CD4-positive, alpha-beta T cell treated with Interleukin-6 at 100 ng/mL for 8 hours (primary cell): ENCODE results near the gene CNTFR.
"Not testable (repeated sequence)": the region's sequence is repeated elsewhere in the genome, so short reads cannot be mapped to it uniquely, and the experiment has no call there.

Experiments
- DNase-seq: peaks from one replicate; pipeline ENCODE4 v3.0.0-alpha.2; 2020; ENCODE audit warnings: mixed read lengths, low spot score

The CNTFR gene

DNA sequence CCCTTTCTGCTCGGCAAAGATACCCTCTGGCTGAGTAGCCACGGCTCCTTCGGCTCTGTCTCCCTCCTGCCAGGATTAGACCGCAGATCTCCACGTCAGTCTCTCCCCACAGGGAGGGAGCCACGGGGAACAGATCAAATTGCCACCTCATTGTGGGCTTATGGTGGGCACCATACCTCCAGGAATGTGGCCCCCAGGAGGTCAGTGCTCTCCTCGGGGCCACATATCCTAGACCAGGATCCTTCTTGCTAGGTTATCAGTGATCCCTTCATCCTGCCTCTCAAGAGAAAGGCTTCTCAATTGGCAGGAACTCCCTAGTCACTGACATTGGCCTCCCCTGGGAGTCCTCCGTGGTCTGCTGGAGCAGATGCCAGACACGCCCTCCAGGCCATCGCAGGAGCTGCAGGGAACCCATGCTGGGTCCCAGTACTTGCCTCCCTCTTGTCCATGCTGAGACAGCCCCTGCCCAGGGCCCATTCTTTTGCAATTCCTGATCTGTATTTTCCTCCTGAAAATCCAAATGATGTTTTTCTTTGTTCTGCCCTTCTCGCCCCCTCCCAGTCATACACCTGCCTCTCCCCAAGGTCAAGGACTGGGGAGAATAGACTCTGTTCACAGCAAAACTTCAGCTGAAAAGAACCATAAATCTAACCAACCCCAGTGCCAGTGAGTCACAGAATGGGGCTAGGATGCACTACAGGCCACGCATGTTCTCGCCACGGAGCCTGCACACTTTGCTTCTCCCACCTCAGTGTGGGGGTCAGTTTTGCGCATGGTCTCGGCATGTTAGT, 35.1 kb downstream of the CNTFR start:
- no peak for DNase-seq

DNA sequence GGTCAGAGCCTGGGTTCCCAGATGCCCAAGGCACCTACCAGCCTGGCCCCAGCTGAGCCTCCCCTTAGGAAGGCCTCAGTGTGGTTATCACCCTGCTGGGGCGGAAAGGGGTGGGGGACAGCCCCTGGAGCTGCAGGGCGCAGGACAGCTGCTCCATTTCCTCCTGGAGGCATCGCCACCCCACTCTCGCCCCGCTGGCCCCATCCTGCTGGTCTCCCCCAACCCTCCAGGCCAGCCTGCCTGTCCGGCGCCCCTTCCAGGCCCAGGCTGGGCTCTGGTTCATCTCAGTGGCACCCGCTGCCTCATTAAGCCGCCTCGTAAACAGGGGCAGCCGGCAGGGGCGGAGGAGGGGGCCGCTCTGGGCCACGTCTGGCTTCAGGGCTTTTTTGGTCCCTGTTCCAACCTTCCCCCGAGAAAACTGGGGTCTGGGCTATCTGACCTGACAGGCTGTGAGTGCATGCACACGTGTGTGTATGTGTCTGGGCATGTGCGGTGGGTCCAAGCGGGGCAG, 36.0 kb downstream of the CNTFR start:
- DNase-seq = no peak

DNA sequence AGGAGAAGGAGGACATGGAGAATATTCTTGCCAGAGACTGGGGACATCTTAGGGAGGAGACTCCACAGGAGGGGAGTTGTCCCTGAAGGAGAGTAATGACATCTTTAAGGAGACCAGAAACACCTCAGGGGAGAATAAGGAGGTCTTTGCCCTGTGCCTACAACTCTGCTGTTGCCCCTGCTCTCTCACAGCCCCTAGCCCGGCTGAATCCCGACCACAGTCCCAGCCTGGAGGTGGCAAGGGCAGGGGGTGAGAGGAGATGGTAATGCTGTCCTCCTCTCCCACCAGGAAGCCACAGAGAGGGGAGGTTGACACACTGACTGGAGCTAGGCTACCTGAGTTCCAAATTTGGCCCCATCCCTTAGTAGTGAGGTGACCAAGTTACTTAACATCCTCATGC, 36.5 kb downstream of the CNTFR start:
- DNase-seq = no peak

DNA sequence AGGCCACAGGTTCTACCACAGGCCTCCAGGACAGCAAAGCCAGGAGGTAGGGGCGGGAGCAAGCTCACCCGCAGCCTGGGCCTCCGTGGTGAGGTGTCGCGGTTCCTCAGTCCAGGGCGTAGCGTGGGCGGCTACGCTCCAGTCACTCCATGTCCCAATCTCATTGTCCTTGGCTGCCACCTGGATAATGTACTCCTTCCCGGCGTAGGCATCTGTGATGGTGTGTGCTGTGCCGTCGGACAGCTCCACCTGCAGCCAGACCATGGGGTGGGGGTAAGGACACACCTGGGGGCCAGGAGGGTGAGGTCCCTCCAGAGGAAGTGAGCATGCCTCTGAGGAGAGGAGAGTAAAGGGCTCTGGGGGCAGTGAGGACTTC, 36.9 kb downstream of the CNTFR start:
- no peak for DNase-seq

DNA sequence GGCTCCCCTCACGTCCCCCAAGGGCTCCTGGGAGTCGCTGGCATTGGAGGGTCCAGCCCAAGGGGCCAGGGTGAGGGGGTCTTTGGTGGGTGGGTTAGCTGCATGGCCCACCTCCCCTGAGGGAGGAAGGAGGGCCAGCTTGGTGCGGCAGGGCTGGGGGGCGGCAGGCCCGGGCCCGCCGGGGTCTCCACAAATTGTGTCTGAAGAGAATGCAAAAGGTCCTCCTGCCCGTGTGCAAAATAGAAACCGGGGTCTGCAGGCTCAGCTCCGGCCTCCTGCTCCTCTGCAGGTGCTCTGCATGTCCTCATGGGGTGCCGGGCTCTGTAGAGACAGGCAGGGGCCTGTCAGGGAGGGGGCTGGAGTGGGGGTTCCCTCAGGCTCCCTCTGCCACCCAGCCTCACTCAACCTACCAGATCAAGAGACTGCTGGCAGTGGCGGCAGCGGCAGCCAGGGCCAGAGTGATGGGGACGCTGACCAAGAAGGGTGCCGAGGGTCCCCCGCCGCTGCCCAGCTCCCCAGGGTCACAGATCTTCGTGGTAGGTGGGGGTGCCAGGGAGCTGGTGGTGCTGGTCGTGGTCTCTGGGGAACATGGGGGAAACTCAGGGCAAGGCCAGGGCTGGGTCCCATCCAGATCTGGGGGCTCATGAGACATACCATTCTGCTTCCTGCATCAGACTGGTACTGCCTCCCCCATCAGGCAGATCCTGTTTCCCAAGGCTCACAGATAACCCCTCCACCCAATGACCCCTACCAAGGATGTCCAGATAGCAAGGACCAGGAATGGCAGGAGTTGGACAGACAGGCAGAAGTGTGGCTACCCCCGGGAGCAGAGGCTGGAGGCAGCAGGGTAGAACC, 37.5 kb downstream of the CNTFR start:
- DNase-seq = no peak

DNA sequence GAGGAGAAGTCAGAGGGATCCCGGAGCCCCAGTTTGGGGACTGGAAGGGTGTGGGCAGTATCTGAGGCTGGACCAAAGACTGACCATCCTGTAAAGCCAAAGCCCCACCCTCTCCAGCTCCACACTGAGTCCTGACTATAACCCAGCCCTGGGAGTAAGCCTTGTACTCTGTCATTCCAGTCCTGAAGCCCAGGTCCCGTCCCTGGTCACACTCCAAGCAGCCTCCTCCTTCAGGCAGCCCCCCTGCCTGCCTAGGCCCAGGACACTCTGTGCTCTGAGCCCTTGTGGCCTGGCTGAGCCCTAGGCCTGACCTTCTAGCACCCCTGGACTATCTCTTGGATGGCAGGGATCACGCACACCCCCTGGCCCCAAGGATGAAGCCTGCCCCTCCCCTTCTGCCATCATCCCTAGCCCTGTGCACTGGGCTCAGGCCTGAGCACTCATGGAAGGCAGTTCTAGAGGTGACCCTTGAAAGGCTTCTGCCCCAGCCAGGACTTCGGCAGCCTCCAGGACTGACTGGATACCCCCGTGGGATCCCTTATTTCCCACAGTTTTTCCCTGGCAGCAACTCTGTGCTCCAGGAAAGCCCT, 38.7 kb downstream of the CNTFR start:
- no peak for DNase-seq

DNA sequence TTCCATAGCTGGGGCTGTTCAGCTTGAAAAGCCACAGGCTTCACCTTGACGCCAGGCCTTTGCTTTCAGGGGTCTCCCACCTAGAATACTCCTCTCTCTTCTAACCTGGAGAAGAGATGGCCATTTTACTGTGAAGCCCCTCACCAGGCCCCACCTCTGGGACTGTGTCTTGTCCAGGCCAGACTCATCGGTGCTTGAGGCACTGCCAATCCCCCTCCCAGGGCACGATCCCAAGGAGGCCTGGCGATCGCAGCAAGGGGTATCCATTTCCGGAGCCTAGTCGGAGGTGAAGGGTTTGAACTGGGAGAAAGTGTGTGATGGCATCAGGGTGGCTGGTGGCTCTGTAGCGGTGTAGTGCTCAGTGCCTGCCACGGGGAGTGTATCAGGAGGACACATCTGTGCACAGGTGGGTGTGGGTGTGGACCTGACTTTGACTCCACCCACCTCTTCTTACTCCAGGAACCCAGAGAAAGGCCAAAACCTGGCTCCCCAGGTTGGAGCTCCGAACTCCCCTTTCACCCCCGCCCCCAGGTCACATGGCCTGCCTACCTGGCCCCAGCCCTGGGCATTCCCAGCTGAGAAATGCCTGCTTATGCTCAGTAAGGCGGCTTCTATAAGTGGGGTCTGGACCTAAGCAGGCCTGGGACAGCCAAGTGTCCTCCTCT, 39.4 kb downstream of the CNTFR start:
- no peak for DNase-seq

DNA sequence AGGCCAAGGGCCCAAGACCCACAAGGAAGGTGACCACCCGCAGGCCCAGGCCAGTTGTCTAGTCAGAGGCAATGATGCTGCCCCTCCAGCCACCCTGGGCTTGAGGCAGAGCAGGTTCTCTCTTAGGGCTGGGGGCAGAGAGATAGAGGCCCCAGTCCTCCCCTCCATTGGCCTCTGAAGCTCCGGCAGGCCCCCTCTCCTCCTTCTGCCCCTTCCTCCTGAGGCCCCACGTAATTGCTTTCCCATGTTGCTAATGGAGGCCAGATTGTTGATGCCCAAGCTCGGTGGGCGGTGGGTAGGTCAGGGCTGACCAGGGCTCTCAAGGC, 40.2 kb downstream of the CNTFR start:
- no peak for DNase-seq

DNA sequence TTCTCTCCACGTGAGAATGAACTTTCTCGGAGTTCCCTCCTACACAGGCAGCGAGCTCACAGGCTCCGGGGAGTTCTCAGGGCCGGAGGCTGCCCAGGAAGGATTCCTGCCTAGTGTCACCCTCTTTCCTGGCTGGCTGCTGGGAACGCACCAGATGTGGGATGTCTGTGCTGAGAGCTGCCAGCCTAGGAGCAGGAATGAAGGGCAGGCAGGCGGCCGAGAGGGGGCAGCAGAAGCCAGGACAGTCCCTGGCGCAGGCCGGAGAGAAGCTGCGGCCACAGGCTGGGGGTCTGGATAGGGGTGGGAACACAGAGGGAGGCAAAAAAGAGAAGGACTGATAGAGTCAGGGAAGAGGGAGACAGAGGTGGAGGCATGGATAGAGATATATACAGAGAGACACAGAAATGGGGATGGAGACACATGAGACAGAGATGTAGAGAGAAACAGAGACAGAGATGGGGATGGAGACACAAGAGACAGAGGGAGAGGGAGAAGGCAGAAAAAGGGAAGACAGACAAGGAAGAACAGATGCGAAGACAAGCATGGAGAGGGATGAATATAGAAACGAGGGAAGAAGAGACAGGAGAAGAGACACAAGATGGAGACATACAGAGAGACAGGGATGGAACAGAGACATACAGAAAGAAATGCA, 41.4 kb downstream of the CNTFR start:
- DNase-seq = no peak

DNA sequence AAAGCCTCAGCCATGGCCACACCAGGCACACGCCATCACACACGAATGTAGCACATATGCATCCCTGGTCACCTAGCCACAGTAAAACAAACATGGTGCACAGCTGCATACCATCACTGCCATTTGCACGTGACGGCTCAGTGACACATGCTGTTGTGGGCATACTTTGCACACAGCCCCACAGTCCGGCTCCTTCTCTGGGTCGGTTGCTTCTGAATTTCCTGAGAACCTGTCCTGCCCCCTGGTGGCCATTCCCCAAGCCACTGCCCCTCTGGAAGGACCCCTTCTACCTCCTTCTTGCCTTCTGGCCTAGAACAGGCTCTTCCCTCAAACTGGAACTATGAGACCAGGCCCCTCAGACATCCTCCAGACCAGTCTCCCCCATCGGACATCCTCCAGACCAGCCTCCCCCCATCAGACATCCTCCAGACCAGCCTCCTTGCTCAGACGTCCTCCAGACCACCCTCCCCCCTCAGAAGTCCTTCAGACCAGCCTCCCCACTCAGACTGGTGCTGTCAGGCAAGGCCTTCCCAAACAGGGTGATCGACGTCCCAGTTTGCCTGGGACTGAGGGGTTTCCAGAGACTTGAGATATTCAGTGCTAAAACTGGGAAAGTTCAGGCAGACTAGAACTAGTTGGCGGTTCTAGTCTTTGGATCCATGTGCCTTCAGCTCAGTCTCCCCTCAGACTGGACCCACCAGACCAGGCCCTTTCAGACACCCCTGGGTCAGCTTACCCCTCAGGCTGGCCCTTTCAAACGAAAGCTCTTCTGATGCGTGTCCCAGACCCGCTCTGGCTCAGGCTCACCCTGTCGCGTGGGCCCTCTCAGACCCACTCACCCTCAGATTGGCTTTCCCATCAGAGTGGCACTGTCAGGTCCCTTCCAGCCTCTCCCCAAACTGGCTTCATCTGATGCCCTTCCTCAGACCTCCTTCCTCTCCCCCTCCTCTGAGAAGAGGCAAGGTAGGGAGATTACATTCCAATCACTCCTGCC, 42.4 kb downstream of the CNTFR start:
- no peak for DNase-seq

DNA sequence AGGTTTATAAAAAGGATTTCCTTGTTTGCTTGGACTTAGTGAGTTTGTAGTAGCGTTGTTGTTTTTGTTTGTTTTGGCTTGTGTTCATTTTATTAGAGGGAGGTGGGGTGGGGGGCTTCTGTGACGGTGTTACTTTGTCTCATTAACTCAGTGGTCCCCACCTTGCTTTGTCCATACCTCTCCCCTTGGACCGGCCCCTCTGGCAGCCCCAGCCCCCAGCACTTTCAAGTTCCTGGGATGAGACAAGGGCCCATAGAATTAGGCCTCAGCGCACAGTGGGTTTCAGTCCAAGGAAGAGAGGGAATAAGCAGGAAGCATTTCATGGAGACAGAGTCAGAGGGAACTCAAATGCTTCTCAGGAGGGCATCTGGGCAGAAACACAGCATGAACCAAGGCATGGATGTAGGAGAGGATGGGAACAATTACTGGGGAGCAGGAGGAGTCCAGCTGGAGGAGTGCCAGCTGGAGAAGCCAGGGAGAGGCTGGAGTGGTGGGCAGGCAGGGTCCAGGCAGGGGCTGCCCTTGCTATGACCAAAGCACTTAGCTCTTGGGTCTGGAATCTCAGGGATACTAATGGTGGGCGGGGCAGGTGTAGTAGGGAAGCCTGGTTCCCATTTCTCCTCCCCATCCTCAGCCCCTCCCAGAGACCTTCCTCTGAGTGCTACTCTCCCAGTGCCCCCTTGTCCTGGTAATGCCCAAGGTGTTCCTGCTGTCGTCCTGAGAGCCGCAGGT, 43.3 kb downstream of the CNTFR start:
- DNase-seq = no peak

DNA sequence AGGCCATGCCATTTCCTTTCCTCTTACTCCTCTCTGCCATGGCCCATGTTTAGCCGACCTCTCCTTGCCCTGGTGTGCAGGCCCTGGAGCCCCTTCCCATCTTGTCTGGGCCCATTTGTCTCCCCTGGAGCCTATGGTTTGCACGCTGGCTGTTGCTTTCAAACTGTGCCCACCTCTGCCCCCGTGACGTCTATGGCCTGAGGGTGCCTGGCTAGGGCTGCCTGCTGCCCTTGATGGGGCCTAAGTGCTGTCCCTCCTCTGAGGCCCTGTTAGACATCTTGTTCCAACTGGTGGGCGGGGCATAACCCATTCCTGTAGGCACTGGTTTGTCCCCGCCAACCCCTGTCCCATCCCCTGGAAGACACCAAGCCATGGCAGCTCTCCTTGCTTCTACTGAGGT, 44.0 kb downstream of the CNTFR start:
- no peak for DNase-seq

DNA sequence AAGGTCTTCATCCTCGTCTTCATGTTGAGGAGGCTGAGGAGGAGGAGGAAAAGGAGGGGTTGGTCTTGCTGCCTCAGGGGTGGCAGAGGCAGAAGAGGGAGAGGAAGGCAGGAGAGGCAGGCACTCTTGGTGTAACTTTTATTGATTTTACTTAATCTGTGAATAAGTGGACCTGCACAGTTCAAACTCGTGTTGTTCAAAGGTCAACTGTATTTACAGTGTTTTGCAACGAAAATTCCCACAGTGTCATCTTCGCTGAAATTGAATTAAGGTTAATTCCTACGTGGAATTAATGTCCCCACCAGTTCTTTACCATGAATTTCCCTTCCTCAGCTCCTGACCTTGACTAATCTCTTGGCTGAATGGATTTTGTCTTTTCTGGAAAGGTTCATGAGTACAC, 45.5 kb downstream of the CNTFR start:
- no peak for DNase-seq

DNA sequence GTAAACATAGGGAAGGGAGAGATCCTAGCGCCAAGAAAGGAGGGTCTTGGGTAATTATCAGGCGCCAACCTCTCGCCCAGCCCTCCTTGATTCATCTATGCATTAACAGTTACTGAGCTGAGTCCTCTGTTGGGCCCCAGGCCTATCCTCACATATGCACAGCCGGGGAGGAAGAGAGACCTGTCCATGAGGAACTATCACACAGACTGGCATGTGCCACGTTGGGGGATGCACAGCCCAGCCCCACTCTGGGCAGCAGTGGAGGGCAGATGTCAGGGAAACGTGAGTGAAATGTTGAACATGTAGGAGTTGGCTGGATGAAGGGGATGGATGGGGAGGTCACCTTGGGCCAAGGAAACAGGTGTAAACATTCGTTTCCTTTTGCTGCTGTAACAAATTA, 48.0 kb downstream of the CNTFR start:
- no peak for DNase-seq

DNA sequence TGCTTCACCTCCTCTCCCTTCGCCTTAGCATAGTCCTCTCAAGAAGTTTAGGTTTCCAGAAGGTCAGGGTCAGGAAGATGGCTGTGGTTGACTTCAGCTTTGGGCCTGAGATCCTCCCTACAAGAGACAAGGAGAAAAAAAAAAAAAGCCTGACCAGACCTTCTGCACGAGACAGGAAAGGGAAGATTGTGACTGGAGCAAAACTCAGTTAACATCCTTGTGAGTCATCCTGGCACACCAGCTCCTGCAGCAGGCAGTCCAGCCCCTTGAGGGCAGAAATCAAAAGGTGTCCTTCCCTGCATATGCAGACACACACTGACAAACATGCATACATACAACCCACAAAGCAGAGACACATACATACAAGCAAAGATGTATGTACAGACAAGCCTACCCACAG, 48.7 kb downstream of the CNTFR start:
- no peak for DNase-seq

DNA sequence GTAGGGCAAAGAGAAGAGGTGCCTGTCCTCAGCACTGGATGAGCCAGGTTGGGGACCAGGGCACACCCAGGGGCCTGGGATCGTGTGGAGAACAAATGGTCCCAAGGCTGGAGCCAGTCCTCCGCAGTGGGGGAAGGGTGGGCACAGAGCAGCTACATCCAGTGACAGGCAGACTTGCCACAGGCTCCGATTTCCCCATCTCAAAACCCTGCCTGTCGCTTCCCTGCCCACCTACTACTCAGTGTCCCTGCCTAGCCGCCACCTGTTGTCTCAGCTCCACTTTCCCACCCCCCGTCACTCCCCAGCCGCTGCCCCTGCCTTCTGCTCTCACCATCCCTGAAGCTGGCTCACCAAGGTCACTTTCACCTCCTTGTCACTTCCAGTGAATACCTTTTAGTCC, 52.8 kb downstream of the CNTFR start:
- no peak for DNase-seq

DNA sequence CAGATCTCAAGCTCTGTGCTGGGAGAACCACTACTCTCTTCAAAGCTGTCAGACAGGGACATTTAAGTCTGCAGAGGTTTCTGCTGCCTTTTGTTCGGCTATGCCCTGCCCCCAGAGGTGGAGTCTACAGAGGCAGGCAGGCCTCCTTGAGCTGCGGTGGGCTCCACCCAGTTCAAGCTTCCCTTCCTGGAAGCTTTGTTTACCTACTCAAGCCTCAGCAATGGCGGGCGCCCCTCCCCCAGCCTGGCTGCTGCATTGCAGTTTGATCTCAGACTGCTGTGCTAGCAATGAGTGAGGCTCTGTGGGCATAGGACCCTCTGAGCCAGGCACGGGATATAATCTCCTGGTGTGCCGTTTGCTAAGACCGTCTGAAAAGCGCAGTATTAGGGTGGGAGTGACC, 57.5 kb downstream of the CNTFR start:
- not testable (repeated sequence) for DNase-seq

DNA sequence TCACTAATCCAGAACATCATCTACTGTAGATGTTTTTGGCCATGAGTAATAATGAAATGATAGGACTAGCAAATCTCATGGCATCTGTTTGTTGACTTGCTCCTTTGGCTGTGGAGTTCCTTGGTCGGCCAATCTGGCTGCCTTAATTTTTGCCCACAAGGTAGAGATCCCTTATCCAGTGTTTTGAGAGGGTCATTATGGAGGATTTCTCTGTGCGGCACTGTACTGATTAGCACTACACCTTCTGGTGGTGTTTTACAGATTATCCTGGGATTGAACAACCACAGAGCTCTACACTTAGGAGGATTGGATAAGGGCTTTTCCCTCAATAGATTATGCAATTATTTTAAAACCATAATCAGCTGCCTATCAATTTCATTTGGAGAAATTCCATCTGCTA, 63.5 kb downstream of the CNTFR start:
- DNase-seq = no peak

DNA sequence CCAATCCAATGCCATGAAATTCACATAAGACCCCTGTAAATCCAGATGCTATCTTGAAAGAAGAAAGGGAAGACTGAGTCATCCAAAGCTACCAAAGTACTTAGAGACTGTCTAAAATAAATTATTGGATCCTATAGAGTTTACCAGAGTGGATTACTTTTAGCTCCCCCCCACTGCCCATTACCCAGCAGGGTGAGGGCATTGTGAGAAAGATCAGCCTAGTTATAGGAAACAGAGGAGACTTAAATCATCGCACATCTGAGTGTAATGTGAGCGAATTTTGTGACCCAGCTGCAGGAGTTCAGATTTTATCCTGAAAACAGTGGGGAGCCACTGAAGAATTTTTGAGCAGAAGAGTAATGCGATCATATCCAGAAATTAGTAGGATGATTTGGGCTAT, 65.2 kb downstream of the CNTFR start:
- DNase-seq = no peak
